GM21576 (cell line): ENCODE results near the gene CYB561.

ENCODE experiments used
- ATAC-seq: cut with Tn5 transposase; IDR thresholded peaks from one replicate; pipeline ENCODE4 v1.9.1; 2021; ENCODE audit warnings: mild to moderate bottlenecking, moderate library complexity; ENCODE audit not compliant: unreplicated experiment

The CYB561 gene, protein sequence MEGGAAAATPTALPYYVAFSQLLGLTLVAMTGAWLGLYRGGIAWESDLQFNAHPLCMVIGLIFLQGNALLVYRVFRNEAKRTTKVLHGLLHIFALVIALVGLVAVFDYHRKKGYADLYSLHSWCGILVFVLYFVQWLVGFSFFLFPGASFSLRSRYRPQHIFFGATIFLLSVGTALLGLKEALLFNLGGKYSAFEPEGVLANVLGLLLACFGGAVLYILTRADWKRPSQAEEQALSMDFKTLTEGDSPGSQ

DNA sequence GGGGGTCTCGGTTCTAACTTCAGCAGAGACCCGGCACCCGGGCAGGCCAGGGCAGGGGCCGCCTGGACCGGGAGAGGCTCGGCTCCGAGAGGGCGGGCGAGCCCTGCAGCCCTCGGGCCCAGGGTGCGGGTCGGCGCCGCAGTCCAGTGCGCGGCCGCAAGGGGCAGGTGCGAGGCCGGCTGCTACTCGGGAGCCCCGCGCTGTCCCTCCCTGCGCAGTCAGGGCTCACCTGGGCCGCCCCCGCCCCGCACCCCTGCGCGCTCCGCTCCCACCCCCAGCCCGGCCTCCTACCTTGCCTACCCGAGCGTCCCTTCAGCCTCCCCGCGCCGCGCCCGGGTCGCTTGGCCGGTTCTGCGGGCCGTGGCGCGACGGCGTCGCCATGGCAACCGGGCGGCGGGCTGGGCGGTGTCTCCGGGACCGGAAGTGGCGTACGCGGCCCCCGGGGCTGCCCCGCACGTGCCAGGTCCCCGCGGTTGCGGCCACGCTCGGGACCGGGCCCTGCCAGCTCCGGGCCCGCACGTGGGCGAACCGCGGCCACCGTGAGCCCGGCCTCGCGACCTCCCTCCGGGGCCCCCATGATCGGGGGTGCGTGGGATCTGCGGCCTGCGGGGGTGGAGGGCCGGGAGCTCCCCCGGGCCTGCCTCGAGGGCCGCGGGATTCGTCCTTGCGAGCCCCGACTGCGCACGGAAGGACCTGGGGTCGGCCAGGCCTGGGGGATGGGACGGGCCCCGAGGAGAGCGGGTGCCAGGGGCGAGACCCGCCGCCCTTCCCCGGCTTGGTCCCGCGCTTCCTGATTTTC is at the start of gene CYB561:
CYB561 (minus strand) TSS at position 353 of the 799 bp plus-strand sequence. CDS start 8,759 bp downstream, outside the sequence.
- peak; percentile 48 for ATAC-seq

DNA sequence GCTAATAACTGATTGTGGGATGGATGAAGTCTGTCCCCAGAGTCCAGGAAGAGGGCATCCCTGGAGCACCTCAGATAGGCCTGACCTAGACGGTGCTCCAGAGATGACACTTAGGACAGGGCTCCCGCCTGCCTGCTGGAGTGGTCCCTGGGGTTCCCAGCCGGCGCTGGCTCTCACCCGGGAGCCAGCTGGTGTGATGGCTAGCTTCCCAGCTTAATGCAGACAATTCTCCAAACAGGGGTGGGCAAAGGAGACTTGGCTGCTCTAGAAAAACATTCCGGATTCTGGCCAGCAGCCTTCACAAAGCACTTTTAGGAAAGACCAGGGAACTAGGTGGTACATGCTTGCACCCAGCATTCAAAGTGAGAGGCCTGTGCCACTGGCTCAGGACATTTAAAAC is 49.4 kb upstream of the CYB561 start:
- ATAC-seq, result no peak

DNA sequence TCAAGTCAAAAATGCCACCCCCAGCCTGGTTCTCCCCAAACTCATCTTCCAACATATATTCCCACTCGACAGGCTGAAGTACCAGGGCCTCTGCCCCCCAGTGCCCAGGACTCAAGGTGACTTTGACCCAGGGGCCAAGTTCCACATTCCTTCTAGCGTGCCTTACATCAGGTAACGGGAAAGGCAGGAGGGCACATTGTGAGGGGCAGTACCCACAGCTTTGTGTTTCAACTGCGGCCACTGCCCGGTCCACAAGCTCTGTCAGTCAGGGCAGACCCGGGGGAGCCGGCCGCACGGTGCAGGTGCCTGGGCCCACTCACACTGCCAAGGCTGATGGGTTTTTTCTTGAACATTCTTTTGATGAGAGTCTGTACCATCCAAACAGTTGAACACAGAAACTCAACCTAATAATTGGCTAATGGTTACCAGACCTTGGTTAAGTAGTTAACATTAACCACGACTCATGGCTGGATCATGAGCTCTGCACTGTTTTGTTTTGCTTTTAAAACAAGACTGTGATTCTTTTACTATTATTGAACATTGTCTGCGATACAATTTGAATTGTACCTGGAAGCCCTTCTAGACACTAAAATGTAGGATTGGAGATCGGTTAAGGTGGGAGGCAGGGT is 48.3 kb upstream of the CYB561 start:
- no peak for ATAC-seq

DNA sequence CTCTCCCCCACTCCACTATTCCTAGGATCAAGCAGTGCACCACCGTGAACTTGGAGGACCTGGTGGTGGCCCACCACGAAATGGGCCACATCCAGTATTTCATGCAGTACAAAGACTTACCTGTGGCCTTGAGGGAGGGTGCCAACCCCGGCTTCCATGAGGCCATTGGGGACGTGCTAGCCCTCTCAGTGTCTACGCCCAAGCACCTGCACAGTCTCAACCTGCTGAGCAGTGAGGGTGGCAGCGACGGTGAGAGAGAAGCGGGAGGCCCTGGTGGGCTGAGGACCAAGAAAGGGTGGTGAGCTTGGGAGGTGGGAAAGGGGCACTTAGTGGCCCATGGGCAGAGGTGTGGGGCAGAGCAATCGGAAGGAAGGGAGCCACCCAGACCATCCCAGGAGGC is 47.3 kb upstream of the CYB561 start:
- ATAC-seq, result no peak

DNA sequence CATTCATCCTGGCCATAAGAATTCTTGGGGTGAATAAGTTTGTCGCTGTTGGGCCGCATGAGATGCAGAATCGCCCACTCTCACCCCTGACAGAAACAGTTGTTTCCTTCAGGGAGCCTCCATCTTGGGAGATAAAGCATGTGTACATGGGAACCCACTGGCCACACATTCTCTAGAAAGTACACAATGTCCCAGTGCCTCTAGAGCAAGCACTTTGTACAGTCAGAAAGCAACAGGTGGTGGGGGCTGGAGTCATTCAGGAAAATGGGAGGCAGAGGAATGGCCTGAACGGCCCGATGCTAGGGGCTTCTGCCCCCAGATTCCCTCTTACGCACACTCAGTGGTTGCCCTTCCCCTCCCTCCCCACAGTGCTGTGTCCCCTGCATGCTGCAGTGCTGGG is 46.8 kb upstream of the CYB561 start:
- ATAC-seq, result no peak

DNA sequence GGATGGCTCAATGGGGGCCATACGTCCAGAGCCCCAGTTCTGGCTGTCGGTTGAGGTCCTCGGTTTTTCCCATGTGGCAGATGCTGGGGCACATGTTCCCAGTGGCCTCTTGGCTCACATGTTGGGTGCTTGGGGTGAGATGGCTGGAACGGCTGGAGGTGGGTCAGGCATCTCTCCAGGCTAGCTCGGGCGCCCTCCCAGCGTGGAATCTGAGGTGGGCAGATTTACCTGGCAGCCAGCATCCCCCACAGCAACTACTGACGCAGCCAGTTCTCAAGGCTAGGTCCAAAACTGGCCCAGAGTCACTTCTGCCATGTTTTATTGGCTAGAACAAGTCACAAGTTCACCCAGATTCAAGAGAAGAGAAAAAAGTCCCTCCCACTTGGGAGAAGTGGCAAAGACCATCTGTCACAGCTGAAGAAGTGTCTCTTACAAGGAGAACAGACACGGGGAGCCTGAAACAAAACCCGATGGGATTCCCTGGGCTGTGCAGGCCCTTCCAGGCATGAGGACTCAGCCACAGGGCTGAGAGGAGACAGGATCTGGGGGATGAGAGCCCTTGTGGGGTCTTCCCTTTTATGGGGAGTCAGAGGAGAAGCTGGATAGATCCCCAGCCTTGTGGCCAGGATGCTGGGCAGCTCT is 46.0 kb upstream of the CYB561 start:
- ATAC-seq, result no peak

DNA sequence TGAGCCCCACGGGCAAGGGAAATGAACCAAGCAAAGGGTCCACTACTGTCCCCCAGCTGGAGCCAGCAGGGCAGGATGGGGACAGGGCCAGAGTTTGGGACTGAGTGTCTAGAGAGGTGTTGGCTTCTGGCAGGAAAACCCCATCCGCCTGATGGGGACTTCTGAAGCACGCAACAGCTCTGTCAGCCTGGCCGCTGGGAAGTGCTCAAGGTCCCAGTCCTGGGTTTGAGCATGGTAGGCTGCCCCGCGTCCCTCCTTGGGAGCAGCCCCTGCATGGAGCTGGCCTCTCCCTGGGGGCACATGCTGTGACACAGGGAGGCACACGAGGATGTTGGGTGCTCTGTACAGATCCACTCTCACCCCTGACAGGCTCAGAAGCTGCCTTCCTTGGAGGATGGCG is 45.3 kb upstream of the CYB561 start:
- no peak for ATAC-seq

DNA sequence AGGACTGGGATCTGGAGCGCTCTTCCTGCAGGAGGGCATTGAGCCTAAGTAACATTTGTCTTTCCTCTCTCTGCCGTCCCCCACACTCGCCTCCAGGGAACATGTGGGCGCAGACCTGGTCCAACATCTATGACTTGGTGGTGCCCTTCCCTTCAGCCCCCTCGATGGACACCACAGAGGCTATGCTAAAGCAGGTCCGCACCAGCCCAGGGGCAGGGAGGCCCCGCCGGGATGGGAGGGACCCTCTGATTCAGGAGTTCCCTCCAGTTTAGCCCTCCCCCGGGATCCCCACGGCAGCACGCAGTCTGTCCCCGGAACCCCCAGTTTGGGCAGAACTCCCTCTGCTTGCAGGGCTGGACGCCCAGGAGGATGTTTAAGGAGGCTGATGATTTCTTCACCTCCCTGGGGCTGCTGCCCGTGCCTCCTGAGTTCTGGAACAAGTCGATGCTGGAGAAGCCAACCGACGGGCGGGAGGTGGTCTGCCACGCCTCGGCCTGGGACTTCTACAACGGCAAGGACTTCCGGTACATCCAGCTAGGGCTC is 44.8 kb upstream of the CYB561 start:
- no peak for ATAC-seq

DNA sequence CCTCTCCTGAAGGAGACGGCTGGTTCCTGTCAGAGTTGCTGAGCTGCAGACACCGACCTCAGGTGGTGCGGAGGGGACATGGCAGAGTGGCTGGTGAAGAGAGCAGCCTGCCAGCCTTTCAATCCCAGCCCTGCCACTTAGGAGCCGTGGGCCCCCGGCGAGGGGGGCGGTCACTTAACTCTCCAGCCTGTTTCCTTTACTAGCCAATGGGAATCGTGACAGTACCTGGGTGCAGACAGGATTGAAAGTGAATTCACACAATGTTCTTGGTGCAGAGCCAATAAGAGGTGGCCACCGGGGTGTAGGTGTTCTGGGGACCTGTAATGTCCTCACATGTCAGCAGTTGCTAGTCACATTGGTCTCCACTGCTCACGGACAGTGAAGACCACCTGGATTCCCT is 44.2 kb upstream of the CYB561 start:
- no peak for ATAC-seq

DNA sequence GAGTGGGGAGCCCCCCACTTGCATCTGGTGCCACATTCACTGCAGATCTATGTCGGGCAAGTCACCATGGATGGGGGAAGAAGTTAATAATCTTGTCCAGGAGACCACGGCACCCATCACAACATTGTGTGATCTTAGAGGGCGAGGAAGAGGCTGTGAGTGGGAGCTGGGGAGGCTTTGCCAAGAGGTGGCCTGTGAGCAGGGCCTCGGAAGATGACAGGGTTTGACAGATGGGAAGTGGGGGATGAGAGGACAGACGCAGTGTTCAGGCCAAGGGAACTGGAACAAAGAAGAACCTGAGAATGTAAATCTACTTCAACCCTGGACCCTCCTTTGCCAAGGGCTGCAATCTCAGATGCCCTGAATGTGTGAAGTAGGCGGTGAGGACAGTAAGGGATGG is 43.2 kb upstream of the CYB561 start:
- no peak for ATAC-seq

DNA sequence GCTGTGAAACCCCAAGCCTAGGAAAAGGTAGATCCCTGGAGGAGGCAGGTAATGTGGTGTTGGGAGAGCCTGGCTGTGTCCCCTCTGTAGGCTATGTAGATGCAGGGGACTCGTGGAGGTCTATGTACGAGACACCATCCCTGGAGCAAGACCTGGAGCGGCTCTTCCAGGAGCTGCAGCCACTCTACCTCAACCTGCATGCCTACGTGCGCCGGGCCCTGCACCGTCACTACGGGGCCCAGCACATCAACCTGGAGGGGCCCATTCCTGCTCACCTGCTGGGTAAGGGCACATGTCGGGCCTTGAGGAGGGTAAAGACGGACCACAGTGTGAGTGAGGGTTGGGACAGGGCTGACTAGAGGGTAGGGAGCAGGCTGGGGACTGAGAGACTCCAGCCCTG is 42.7 kb upstream of the CYB561 start:
- ATAC-seq, result no peak

DNA sequence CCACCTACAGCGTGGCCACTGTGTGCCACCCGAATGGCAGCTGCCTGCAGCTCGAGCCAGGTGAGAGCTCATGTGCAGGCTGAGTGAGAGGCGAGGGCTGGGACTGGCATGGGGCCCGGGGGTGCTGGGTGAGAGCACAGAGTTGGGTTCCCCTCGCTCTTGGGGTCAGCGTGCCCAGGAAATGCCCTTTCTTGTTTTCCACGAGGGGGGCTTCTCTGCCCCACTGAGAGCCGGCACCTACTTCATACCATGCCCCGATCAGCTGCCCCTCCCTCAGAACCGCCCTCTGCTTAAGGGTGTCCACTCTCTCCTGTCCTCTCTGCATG is 40.9 kb upstream of the CYB561 start:
- ATAC-seq, result no peak

DNA sequence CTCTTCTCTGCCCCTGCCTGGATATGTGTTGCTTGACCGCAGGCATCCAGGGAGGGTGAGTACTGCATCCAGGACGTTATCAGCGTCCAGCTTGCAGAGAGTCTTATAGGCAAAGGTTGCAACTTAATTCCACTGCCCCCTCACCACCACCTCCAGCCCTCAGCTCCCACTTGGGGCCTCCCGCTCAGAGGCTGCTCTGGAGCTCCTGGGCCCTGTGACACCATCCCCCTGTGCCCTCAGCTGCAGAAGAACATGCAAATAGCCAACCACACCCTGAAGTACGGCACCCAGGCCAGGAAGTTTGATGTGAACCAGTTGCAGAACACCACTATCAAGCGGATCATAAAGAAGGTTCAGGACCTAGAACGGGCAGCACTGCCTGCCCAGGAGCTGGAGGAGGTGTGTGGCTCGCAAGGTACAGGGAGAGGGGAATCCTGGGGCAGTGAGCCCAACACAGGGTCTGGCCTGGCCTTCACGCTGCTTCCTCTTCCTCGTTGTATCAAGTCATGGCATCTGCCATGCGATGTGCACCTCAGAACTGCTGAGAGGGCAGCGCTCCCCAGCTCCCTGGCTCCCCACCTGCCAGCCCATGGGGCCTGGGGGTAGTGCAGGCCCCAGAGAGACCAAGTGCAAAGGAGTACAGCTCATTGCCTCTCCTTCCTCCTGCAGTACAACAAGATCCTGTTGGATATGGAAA is 40.4 kb upstream of the CYB561 start:
- ATAC-seq, result no peak

DNA sequence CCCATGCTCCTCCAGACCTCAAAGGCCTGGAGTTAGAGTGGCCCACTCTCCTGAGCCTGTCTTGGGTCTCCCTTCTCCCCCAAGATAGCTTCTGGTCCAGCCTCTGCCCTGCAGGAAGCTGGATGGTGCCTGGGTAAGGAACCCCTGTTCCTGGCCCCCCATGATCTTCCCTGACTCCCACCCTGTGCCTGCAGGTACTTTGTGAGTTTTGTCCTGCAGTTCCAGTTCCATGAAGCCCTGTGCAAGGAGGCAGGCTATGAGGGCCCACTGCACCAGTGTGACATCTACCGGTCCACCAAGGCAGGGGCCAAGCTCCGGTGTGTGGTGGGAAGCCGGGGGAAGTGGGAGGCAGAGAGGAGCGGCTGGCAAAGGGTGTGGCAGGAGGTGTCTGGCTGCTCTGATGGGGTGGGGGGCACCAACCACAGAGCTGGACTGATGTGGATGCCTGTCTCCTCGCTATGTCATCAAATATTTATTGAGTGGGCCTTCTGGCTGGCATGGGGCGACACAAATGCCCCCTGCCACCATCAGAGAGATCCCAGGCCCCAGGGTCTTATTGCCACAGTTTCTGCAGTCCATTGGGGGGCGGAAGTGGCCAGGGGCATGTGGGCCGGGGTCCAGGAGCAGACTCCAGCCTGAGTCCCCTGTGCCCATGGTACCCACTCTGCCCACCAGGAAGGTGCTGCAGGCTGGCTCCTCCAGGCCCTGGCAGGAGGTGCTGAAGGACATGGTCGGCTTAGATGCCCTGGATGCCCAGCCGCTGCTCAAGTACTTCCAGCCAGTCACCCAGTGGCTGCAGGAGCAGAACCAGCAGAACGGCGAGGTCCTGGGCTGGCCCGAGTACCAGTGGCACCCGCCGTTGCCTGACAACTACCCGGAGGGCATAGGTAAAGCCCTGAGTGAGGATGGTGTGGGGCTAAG is 37.8 kb upstream of the CYB561 start:
- ATAC-seq, result no peak

DNA sequence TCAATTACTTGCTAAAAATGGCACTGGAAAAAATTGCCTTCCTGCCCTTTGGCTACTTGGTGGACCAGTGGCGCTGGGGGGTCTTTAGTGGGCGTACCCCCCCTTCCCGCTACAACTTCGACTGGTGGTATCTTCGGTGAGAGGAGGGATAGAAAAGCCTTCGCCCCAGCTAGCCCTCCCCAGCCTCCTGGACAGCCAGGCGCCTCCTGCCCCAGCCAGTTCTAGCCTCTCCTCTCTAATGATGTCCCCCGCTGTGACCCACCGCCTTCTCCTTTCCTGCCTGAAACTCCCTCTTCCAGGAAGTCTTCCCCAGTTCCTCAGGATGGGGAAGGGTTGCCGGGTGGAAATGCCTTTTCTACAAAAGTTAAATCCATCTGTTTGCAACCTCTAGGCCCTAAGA is 36.9 kb upstream of the CYB561 start:
- ATAC-seq, result no peak

DNA sequence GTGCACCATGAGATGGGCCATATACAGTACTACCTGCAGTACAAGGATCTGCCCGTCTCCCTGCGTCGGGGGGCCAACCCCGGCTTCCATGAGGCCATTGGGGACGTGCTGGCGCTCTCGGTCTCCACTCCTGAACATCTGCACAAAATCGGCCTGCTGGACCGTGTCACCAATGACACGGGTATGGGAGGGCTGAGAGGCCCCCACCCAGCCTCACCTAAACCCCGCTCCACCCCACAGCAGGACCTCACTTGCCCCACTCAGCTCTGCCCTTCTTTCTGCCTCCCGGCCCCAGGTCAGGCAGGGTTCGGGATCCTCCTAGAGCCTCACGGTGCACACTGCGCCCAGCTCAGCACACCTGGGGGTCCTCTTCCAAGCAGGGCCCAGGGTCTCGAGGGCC is 36.4 kb upstream of the CYB561 start:
- ATAC-seq, result no peak

DNA sequence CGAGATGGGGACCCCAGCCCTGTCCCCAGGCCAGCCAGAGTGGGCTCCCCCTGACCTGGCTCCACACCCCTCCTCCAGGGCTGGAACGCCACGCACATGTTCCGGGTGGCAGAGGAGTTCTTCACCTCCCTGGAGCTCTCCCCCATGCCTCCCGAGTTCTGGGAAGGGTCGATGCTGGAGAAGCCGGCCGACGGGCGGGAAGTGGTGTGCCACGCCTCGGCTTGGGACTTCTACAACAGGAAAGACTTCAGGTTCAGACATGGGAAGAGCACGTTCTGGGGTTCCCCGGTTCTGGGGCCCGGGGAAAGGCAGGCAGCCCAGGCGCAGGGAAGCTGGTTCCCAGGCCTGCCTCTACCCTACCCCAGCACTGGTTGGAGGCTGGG is 35.4 kb upstream of the CYB561 start:
- no peak for ATAC-seq

DNA sequence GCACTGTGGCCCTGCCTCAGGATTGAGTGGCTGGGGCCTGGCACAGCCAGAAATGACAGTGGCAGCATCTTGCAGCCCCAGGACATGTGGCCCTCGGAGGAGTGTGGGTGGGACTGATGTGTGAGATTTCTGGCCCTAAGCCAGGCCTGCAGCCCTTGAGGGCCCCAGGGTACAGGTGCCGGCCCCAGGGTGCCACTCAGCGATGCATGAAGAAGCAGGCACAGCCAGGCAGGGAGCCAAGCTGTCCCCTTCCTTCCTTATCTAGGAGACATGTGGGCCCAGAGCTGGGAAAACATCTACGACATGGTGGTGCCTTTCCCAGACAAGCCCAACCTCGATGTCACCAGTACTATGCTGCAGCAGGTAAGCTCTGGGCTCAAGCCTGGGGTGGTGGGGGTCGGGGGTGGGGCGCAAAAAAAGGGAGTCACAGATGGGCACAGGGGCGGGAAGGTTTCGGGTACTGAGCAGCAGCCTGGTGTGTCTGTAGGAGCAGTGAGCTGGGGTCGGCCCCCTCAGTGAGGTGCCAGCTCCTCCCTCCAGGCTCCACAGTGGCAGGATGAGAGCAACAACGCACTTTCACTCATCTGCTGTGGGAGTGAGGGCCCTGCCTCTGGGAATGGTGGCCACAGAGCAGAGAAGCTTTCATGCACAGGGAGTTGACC is 34.9 kb upstream of the CYB561 start:
- ATAC-seq, result no peak

DNA sequence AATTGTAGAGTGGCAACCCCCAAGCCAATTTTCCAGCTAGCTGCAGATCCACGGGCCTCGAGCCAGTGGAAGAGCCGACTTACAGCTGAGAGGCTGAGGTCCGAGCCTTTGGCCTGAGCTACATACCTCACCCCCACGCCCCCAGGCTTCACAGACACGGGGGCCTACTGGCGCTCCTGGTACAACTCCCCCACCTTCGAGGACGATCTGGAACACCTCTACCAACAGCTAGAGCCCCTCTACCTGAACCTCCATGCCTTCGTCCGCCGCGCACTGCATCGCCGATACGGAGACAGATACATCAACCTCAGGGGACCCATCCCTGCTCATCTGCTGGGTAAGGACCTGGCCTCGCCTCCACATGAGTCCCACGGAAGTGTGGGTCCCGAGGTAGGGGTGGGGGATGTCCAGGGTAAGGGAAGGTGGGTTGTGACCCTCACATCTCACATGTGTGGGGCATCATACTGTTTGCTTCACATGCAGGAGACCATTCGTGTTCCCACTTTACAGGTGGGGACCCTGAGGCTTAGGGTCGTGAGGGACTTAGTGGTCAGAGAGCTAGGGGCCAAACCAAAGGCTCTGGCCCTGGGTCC is 34.2 kb upstream of the CYB561 start:
- ATAC-seq, result no peak
